GM18508 (cell line): ENCODE data around the gene ZFP36.
A peak's percentile ranks its signal among the peaks of the same experiment; 100 is the strongest.
"Not testable (repeated sequence)": the region's sequence is repeated elsewhere in the genome, so short reads cannot be mapped to it uniquely, and the experiment has no call there.

Source experiments
- ATAC-seq: cut with Tn5 transposase; IDR thresholded peaks from one replicate; pipeline ENCODE4 v1.9.1; 2021; ENCODE audit warnings: moderate number of reproducible peaks; ENCODE audit not compliant: insufficient read depth, unreplicated experiment

The ZFP36 gene

GRCh38 chr19:39435499-39436349 is 29.1 kb downstream of the ZFP36 start, which contains the start of gene RPS16:
Gene RPS16 (minus strand): TSS chr19:39435949. CDS start chr19:39435895, 54 bp downstream.
- peak; percentile 40 for ATAC-seq

- peak; percentile 11 for ATAC-seq
Observed at GRCh38 chr19:39436350-39436716, 29.7 kb downstream of the ZFP36 start.

- no peak for ATAC-seq
Observed at GRCh38 chr19:39438270-39438934, 31.8 kb downstream of the ZFP36 start.

GRCh38 chr19:39444598-39445195 is 38.0 kb downstream of the ZFP36 start:
- no peak for ATAC-seq

GRCh38 chr19:39445196-39446111 is 38.8 kb downstream of the ZFP36 start, which contains the start of gene SUPT5H:
Gene SUPT5H (plus strand): TSS chr19:39445582. CDS start chr19:39445891, 309 bp downstream.
- ATAC-seq, result no peak

GRCh38 chr19:39446365-39447084 is 39.9 kb downstream of the ZFP36 start:
- ATAC-seq, result no peak

- no peak for ATAC-seq
Observed at GRCh38 chr19:39448271-39448670, 41.6 kb downstream of the ZFP36 start.

- no peak for ATAC-seq
Observed at GRCh38 chr19:39449116-39449797, 42.6 kb downstream of the ZFP36 start.

GRCh38 chr19:39451257-39451656 is 44.6 kb downstream of the ZFP36 start:
- ATAC-seq, result not testable (repeated sequence)
